Measurements from ENCODE around the gene LRG1.

LRG1 gene

DNA sequence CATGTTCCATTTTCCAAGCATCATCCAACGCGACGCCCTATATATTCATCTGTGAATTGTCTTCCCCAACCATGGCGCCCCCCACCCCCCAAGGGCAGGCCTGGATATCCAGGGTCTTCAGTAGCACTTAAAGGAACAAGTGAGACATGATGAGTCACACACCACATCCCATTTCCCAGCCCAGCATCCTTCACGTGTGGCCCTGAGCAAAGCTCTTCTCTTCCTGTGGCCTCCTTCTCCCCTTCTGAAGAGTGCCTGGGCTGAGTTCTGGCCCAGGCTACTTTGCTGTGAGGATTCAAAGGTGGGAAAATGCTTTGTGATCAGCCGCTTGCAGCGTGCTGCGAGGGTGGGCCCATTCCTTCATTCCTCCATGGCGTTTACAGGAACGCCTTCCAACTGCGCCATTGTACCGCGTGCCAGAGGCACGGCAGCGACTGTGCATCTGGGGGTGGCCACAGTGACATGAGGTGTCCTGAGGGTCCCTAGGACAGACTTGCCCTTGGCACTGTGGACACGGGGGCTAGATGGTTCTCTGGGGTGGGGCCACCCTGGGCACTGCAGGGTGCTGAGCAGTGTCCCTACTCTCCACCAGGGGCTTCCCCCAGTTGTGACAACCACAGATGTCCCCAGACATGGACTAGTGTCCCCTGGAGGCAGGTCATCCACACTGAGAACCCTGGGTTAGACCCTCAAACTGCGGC is 33.2 kb downstream of the LRG1 start:
- no peak for DNase-seq

GRCh38 chr19:4505570-4506448 is 34.0 kb downstream of the LRG1 start:
- no peak for DNase-seq

DNA sequence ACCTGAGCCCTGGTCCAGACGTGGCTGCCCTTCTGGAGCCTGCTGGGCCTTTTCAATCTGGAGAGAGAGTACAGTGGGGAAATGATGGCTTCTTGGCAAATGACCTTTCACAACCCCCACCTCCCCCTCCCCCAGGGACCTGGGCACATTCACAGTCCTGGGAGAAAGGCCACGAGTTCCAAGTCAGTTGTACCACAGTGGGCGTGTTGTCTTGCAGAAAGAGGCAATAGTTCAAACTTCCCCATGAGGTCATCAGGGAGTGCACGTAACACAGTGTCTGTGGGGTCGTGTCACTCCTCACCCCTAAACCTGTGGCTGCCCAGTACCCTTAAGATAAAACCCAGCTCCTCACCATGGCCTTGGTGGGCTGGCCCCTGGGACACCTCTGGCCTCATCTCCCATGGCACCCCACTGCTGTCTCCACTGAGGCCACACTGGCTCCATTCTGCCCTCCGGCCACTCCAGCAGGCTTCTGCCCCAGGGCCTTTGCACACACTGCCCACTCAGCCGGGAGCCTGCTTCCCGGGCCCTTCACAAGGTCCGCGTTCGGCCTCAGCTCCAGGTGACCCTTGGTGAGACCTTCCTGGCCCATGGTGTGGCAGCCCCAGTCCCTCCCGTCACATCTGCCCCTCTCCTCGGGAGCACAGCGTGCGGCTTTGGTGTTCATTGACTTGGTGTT is 34.8 kb downstream of the LRG1 start:
- no peak for DNase-seq

DNA sequence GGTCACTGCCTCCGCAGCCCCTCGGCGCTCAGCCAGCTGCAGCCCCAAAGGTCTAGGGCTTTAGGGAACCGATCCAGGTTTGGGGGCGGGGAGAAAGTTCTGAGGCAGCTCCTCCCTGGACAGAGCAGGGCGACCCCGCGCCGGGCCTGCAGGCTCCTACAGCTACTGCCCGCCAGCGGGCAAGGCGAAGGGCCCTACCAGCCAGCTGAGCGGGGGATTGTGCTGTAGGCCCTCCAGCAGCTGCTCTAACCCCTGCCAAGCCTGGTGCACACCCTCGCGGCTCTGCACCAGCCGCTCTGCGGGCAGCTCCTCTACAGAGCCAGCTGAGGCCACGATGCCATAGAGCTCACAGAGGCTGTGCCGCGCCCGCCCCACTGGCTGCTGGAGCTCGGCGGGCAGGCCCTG is 35.5 kb downstream of the LRG1 start:
- no peak for DNase-seq

GRCh38 chr19:4503825-4504170 is 36.0 kb downstream of the LRG1 start:
- no peak for DNase-seq

DNA sequence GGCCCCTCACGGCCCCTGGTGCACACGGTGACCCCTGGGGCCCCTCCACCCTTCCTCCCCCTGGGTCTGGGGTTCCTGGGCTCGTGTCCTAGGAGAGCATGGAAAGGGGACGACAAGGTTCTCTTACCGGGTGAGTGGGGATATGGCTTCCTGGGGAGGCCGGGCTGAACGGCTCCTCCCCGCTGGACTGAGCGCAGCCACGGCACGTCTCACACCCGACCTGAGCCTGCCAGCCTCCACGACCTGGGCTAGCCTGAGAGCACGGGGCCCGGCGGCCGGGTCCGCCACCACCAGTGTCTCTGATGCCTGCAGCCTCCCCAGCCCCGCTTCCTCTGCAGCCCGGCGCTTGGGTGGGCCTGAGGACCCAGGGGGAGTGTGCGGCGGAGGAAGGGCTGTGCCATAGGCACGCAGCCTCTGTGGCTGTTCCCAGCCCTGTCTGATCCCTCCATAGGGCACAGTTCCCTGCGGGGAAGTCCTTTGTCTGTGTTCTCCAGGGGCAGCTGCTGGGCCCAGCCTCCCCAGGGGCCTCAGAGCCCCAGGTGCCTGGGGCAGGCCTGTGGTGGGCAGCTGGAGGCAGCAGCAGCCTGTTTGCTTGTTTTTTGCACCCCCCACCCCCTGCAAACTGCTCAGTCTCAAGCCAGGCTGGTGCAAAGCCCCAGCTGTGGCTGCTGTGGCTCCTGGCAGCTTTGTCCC is 36.6 kb downstream of the LRG1 start:
- DNase-seq: no peak

DNA sequence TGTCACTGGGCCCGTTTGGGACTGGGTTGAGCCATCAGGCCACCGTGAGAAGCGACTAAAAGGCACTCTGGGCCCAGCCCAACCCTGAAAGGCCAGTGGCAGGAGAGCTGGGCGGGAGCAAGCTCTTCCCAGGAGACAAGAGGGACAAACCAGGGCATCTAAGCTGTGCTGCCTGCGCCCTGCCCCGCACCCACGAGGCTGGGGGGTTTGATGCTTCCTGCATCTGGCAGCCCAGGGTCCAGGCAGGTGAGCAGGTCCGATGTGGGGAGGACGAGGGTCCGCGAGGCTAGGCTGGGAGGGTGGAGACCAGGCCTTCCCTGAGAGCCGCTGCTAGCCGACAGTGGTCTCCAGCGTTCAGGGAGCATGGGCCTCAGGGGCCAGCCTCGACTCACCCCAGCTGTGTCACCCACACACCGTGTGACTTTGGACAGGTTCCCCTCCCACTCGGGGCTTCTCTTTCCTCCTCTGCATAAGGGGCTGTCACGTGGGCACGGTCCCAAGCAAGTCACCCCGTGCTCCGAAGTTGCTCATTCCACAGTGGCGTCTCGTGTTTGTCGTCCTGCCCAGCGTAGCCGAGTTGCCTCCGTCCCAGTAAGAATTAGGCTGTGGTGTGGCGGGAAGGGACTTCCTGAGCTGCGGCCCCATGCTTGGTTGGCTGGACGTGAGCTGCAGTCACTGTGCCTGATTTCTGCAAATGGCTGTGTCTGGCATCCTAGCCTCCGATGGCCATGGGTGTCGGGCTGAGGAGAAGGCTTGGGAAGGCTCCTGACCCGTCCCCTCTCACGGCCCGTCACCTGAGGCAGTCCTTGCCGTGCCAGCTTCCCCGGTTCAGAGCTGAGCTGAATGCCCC is 37.3 kb downstream of the LRG1 start:
- no peak for DNase-seq

- DNase-seq: no peak
These were observed 38.1 kb downstream of the LRG1 start for GRCh38 chr19:4501691-4502090.

- DNase-seq: no peak
These were observed 38.8 kb downstream of the LRG1 start for GRCh38 chr19:4500841-4501591.

DNA sequence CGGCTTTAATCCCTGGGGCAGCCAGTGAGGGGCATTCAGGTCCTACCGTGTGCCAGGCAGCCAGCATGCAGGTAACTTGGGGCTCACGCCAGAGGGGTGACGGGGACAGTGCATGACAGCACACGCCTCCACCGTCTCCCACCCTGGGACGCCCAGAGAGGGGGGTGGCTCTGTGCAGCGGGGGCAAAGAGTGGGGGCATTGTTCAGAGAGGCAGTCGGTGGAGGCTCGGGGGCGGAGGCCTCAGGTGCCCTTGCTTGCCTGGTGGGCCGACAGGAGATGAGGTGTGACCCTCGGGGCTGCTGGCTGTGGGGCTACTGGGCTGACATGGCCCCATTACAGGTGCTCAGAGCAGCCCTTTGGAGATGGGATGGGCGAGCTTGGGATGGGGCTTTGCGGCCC is 40.0 kb downstream of the LRG1 start:
- no peak for DNase-seq

GRCh38 chr19:4499318-4499717 is 40.5 kb downstream of the LRG1 start:
- DNase-seq: no peak

DNA sequence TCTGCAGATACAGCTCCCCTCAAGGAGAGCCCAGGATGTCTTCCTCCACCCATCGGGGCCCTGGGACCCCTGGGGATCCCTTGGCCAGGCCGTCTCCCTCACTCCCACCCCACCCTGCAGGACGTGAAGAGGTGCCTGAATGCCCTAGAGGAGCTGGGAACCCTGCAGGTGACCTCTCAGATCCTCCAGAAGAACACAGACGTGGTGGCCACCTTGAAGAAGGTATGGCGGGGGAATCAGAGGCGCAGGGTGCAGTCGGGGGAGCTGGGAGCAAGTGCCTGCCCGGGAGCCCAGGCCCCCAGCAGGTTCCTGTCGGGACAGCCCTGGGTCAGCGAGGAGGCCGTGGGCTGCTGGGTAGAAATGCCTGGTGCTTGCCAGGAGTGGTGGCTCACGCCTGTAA is 41.1 kb downstream of the LRG1 start:
- DNase-seq: no peak

GRCh38 chr19:4497770-4498389 is 42.0 kb downstream of the LRG1 start:
- DNase-seq: no peak

GRCh38 chr19:4496304-4496703 is 43.5 kb downstream of the LRG1 start:
- DNase-seq: no peak

DNA sequence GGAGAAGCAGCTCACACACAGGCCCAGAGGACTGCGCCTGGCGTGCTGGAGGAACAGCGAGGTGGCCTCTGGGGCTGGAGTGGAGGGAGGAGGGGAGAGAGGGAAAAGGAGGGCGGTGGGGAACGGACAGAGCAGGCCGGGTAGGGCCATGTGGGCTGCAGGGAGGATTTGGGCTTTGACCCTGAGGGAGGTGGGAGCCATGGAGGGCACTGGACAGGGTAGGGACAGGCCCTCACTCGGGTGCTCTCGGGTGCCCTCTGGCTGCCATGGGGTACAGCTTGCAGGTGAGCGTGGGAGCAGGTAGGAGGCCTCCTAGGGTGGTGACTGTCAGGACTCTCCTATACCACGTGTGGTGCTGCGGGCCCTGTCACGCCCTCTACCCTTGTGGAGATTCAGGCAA is 44.4 kb downstream of the LRG1 start:
- no peak for DNase-seq

- DNase-seq: no peak
These were observed 45.2 kb downstream of the LRG1 start for GRCh38 chr19:4494691-4495064.

DNA sequence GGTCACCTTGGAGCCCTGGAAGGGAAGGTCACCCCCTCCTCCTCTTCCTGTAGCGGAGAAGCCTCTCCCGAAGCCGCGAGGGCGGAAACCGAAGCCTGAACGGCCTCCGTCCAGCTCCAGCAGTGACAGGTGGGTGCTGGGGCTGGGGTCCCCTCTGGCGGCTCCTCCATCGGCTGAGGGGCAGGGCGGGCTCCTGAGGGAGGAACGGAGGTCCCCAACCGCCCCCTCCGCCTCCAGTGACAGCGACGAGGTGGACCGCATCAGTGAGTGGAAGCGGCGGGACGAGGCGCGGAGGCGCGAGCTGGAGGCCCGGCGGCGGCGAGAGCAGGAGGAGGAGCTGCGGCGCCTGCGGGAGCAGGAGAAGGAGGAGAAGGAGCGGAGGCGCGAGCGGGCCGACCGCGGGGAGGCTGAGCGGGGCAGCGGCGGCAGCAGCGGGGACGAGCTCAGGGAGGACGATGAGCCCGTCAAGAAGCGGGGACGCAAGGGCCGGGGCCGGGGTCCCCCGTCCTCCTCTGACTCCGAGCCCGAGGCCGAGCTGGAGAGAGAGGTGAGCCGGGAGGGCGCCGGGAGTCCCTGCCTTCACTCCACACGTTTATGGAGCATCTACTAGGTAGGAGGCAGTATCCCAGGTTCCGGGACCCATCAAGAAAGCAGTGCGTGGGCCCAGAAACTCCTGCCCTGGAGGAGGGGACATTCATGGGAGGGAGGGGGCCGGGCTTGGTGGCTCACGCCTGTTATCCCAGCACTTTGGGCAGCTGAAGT is 45.7 kb downstream of the LRG1 start:
- no peak for DNase-seq

DNA sequence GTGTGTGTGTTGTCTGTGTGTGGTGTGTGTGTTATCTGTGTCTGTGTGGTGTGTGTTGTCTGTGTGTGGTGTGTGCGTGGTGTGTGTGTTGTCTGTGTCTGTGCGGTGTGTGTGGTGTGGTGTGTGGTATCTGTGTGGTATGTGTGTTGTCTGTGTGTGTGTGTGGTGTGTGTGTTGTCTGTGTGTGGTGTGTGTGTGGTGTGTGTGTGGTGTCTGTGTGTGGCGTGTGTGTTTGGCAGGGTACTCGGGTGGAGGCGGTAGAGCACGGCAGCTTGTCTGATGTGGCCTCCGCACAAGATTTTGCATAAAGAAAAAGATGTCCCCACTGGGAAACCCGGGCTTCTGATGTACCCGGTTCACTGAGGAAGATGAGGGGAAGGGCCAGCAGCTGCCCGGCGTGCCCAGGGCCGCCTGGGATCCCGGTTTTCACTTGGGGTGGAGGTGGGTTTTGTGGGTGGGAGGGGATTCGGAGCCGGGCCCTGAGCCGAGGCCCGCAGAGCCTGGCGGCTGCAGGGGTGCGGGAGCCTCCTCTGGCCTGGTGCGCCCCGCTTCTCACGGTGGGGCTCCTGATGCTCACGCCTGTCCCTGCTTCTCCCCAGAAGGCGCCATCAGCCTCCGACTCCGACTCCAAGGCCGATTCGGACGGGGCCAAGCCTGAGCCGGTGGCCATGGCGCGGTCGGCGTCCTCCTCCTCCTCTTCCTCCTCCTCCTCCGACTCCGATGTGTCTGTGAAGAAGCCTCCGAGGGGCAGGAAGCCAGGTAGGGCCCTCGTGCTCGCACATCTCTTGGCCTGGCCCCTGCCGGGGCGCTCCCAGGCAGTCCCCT is 46.5 kb downstream of the LRG1 start:
- DNase-seq: no peak

DNA sequence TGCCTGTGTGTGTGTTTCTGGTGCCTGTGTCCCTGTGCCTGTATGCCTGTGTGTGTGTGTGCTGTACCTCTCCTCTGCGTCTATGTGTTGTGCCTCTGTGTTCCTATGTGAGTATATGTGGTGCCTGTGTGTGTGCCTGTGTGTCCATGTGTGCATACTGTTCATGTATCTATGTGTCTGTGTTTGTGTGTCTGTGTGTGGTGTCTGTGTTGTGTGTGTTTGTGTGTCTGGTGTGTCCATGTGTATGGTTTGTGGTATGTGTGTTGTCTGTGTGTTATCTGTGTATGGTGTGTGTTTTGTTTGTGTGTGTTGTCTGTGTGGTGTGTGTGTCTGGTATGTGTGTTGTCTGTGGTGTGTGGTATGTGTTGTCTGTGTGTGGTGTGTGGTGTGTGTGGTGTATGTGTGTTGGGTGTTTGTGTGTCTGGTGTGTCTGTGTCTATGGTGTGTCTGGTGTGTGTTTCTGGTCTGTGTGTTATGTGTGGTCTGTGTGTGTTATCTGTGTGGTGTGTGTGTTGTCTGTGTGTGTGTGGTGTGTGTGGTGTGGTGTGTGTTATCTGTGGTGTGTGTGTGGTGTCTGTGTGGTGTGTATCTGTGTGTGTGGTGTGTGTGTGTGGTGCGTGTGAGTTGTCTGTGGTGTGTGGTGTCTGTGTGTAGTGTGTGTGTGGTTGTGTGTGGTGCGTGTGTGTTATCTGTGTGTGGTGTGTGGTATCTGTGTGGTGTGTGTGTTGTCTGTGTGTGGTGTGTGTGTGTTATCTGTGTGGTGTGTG is 47.3 kb downstream of the LRG1 start:
- DNase-seq: no peak
